ENCODE data around the gene VAPB. TPM values are rescaled to one million over a fixed set of nuclear protein-coding genes. Genes with fewer than 3 reads are reported as not detected.

Gene VAPB
- total RNA-seq, 1 experiment from 2014 or later, result 51.1 TPM

- Histone ChIP-seq H3K4me2 (ENCODE audit: low read length) (no peak overlapping the region), H3K9me3 (ENCODE audit: control insufficient read depth in 1 of 2, insufficient read depth in 1 of 2, low read depth in 1 of 2, low read length in 2 of 2) (no peaks in the 10 kb centered on the region), H3K4me1 (ENCODE audit: control insufficient read depth in 1 of 2, insufficient read depth in 2 of 2, low read length in 2 of 2) (no peaks in the 10 kb centered on the region), H3K9ac (ENCODE audit: low read length) (no peak overlapping the region), H3K4me3 (replicated peaks in 1 of 2; ENCODE audit: low read depth in 1 of 2, low read length in 2 of 2) (no peak overlapping the region), H2AFZ (ENCODE audit: low read depth, low read length, poor library complexity, severe bottlenecking) (no peak overlapping the region), H3K27ac (ENCODE audit: low read depth, low read length) (no peak overlapping the region), H3K9me2 (ENCODE audit: insufficient read depth) (no peaks in the 10 kb centered on the region), H3K79me2 (ENCODE audit: insufficient read depth, low read length) (peaks cover 99% of the 10 kb centered on the region), H3K27me3 (ENCODE audit: insufficient read depth, low read length) (no peaks in the 10 kb centered on the region), H3K36me3 (ENCODE audit: control insufficient read depth in 1 of 2, insufficient read depth in 2 of 2, low read length in 2 of 2) (peaks cover 0 to 6% of the 10 kb centered on the region in 2 experiments; a peak in 1 of 4 replicates), H4K20me1 (ENCODE audit: insufficient read depth) (no peaks in the 10 kb centered on the region; the same call in 1 of the 2 replicates)
- intact Hi-C loops (cut with micrococcal nuclease), result no loop called here
- ChIA-PET POLR2A (no interaction called here), RAD21 (ENCODE audit: low non-redundant PET in 1 of 2, low total read pairs in 2 of 2, uncharacterized antibody in 2 of 2, unreplicated experiment in 2 of 2) (no interaction called here), CTCF (no interaction called here)
- no TSS peak for BruUV-seq (replicated peaks)
- ATAC-seq (no peak), DNase-seq (ENCODE audit: low read depth, low spot score) (no peak)
- TF ChIP-seq CTCF (IDR thresholded peaks at IDR 0.05 in 2 of 3, conservative IDR thresholded peaks at IDR 0.05 in 1 of 3; ENCODE audit: borderline replicate concordance in 1 of 3, insufficient read depth in 1 of 3, low read depth in 2 of 3, low read length in 2 of 3) (no peak), JUND (IDR thresholded peaks at IDR 0.05) (no peak), SIN3A (IDR thresholded peaks at IDR 0.05; ENCODE audit: low read depth) (no peak), ZNF274 (IDR thresholded peaks at IDR 0.05; ENCODE audit: low read depth, low read length) (no peak), REST (IDR thresholded peaks at IDR 0.05; ENCODE audit: low read depth) (no peak), RAD21 (IDR thresholded peaks at IDR 0.05; ENCODE audit: low read depth) (no peak), SP1 (IDR thresholded peaks at IDR 0.05; ENCODE audit: low read depth) (no peak), FOSL1 (IDR thresholded peaks at IDR 0.05; ENCODE audit: low read depth) (no peak), EZH2phosphoT487 (IDR thresholded peaks at IDR 0.05; ENCODE audit: borderline replicate concordance) (no peak), EZH2 (IDR thresholded peaks at IDR 0.05) (no peak), TCF7L2 (IDR thresholded peaks at IDR 0.05; ENCODE audit: borderline replicate concordance, extremely low read depth, insufficient read depth, insufficient read length) (no peak), YY1 (IDR thresholded peaks at IDR 0.05; ENCODE audit: extremely low read depth, insufficient replicate concordance, low read depth, low read length) (no peak)
These were observed 46.2 kb downstream of the VAPB start for GRCh38 chr20:58435237-58435636.
